ENCODE results near the gene ADAM20.
"Not testable (repeated sequence)": the region's sequence is repeated elsewhere in the genome, so short reads cannot be mapped to it uniquely, and the experiment has no call there.

ADAM20 gene

DNA sequence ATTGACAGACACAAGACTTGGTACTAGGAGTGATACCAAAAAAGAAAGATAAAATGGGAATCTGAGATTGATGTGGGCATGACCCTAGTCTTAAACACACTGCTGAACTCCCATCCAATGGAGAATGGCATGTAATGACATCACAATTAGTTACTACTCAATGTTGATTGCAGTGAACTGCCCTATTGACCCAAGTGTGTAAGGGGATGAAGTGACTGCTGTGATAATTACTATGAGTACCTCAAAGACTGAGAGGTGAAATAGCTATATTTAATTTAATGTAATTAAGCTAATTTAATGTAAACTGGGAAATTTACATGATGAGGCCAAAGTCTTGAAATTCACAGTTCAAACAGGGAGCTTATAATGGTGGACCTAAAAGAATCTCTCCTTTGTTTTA lies at the start of gene ADAM20:
ADAM20 (minus strand) TSS at position 101 of the 400 bp plus-strand sequence. CDS start 10,247 bp downstream, outside the sequence.
- no peak for DNase-seq (ENCODE audit: low read depth)

DNA sequence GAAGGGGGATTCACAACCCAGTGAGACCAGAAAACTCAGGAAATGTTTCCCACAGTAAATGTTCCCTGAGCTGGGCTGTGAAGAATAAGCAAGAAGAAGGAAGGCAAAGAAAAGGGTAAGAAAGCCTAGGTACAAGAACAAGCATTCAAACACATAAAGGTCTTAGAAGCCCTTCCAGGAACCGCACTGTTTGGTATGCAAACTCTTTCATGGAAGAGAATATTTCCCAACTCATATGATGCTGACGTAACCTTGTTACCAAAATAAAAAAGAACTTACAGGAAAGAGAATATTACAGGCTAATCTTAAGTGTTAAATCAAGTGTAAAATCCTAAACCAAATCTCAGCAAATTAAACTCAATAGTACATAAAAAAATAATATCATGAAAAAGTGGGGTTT lies 42.1 kb upstream of the ADAM20 start:
- no peak for DNase-seq (ENCODE audit: low read depth)

DNA sequence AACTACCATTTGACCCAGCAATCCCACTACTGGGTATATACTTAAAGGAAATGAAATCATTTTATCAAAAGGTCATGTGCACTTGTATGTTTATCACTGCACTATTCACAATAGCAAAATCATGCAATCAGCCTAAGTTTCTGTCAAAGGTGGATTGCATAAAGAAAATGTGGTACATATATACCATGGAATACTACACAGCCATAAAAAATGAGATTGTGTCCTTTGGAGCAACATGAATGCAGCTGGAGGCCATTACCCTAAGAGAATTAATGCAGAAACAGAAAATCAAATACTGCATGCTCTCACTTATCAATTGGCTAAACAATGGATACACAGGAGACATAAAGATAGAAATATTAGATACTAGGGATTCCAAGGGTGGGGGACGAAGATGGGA lies 38.2 kb upstream of the ADAM20 start:
- no peak for DNase-seq (ENCODE audit: low read depth)

DNA sequence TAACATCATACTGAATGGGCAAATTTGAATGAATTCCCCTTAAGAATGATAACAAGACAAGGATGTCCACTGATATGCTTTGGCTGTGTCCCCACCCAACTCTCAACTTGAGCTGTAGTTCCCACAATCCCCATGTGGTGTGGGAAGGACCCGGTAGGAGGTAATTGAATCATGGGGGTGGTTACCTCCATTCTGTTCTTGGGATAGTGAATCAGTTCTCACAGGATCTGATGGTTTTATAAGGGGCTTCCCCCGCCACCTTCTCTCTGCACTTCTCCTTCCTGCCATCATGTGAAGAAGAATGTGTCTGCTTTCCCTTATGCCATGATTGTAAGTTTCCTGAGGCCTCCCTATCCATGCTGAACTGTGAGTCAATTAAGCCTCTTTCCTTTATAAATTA lies 36.3 kb upstream of the ADAM20 start:
- no peak for DNase-seq (ENCODE audit: low read depth)

DNA sequence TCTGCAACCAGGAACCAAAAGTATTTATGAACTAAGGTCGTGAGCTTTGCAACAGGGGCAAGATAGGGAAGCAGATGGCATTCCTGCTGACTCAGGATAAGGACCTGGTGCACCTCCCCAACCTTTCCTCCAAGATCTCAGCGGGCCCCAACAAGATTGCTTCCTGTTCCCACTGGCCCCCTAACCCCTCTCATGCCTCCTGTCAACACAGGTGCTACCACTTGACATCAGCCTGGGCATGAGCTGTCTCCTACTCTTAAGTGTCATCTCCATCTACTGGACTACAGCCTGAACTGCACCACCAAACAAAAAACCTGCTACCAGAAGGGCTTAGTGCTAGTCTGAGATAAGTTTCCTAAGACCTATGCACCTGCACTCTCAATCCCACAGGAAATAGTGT lies 33.0 kb upstream of the ADAM20 start:
- DNase-seq (ENCODE audit: low read depth): no peak

DNA sequence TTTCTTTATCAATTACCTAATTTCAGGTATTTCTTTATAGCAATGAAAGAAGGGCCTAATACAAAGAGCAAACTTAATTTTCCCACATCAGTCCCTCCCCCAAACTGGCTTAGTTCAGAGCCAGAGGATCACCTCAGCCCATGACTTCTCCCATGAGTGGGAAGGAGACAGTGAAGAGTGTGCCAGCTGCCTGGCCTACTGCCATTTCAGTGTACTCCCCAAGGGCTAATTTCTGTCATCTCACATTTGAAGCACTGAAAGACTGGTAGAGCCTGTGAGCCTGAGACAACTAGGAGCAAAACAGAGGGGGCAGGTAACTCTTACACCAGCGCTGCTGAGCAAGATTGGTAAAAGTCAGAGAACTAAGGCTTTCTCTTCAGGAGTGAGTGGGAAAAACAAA lies 29.1 kb upstream of the ADAM20 start:
- no peak for DNase-seq (ENCODE audit: low read depth)

DNA sequence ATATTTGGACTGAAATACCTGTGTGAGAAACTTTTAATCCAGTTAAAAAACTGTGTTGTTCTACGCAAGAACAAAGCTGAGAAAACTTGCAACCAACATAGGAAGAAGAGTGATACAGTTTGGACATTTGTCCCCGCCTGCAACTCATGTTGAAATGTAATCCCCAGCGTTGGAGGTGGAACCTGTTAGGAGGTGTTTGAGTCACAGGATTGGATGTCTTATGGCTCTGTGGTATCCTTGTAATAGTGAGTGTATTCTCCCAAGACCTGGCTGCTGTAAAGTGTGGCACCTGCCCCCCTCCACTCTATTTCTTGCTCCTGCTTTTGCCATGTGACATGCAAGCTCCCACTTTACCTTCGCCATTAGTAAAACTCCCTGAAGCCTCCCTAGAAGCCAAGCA lies 28.6 kb upstream of the ADAM20 start:
- no peak for DNase-seq (ENCODE audit: low read depth)

DNA sequence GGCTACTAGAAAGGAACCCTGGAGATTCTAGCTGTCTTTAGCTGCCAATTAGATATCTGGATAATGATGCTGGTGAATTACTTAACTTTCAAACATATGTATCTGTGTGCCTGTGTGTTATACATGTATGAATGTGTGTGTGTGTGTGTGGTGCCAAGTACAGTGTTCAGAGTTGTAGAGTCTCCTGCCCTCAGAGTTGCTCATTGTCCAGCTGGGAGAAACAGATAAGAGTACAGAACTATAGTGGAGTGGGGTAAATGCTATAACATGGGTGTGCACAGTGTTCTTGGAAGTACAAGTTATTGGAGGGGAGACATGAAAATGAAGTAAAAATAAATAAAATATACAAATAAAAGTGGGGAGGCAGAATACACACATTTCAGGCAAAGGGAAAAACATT lies 23.6 kb upstream of the ADAM20 start:
- no peak for DNase-seq (ENCODE audit: low read depth)

DNA sequence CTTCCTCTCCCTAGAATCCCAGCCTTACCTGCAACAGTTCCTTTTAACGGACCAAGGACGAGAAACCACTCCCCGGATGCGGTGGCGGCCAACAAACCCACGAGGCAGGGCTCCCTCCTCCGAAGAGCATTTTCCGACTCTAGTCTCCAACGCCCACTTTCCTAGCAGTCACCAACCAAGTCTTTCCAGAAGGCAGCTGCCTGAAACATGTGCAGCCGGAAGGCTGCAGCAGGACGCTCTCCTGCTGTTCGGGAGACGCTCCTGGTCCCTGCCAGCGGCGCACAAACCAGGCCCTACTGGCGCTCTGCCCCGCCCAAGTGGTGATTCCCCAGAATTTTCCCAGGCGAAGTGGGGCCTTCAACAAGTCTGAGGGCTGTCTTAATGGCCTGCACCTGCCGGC lies 21.1 kb upstream of the ADAM20 start:
- DNase-seq (ENCODE audit: low read depth): no peak

DNA sequence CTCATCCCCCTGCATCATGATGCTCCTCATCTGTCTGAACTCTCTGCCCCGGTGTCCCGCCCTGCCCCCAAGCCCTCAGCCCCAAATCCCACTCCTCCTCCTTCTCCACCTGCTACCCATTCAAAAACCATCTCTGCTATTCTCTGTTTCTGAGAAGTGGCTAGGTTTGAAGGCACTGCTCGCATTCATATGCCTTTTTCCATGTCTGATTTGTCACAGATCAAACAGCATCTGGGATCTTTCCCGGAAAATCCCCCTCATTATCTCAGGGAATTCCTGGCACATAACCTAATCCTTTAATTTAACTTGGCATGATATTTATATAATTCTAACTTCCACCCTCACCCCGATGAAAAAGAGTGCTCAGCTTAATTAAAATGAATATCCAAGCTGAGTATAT lies 3.3 kb upstream of the ADAM20 start:
- DNase-seq (ENCODE audit: low read depth): no peak

DNA sequence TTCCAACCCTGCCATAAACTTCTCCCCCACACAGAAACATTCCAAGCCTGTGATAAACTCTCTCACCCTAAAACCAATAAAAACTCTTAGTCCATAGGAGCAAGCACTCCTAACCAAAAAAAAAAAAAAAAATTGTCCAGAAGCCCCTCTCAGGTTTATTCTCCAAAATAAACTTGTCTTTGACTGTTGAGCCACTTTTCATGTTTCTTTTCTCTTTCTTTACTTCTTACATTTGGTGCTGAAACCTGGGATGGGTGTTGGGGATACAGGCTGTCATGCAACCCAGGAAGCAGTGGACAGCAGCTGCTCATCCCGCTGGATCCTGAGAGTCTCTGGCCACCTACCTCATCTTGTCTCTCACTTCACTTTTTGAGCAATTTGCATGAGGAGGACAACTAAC lies 2.0 kb upstream of the ADAM20 start:
- no peak for DNase-seq (ENCODE audit: low read depth)

DNA sequence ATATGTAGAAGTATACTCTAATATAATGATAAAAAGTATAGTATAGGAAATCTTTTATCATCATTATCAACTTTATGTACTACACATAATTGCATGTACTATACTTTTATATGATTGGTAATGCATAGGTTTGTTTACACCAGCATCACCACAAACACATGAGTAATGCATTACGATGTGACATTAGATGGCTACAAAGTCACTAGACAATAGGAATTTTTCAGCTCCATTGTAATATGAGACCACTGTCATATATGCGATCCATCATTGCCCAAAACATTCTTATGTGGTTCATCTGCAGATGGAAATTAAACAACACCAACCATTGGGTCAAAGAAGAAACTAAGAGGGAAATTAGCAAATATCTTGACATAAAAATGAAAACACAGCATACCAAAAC lies 4.4 kb downstream of the ADAM20 start:
- no peak for DNase-seq (ENCODE audit: low read depth)

DNA sequence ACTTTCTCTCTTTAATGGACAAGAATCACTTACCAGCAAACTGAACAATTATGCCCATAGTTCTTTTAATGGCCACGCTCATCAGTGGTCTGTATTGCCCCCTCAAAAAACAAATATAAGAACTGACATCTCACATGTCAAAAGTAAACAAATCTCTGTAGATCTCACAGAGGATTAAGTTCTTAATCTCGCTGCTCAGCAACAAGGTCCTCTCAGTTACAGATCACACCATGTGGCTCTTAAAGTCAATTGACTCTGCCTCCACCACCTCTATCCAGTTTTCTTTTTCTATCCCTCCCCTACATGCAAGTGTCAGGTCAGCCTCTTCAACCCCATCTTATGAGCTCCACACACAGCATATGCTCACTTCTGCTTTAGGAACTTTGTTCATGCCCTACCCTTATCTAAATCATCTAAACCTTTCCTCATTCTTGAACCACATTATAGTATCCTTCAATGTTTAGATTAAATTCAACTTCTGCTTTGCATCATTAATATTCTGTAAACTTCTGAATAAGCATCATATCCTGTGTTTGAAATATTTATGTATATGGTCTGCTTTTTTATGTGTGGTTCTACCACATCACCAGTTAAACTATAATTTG lies 7.2 kb downstream of the ADAM20 start:
- DNase-seq (ENCODE audit: low read depth): no peak

DNA sequence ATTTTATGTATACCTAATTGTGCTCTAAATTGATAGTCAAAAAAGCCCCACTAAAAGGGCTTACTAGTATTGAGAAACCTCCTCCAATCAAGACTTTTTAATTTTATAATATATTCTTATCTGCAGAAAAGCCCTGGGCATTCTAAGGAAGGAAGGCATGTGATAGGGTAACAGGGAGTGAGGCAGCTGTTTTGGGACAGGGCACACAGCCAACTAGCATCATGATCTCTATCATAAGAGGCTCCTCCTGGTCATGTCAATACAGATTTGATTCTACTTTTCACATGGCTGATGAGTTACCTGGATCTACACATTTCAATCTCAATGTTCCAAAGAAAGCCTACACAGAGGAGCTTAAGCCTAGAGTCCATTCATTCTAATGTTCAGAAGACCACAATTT lies 9.1 kb downstream of the ADAM20 start:
- no peak for DNase-seq (ENCODE audit: low read depth)

DNA sequence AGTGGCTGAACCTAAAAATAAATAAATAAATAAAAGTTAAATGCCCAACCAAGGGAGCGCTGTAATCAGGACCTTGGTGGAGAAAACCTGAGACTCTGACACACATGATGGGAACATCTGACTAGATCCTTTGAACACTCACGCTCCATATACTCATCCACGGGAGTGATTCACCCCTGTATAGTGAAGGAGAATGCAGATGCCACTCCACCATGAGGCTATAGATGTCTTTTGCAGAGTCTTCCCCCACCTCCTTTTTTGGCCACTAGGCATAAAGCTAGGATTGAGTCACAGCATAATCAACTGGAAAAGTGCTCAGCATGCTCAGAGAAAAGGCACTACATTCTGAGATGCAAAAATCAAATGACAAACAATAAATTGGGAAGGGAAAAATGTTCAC lies 19.0 kb downstream of the ADAM20 start:
- DNase-seq (ENCODE audit: low read depth): no peak

DNA sequence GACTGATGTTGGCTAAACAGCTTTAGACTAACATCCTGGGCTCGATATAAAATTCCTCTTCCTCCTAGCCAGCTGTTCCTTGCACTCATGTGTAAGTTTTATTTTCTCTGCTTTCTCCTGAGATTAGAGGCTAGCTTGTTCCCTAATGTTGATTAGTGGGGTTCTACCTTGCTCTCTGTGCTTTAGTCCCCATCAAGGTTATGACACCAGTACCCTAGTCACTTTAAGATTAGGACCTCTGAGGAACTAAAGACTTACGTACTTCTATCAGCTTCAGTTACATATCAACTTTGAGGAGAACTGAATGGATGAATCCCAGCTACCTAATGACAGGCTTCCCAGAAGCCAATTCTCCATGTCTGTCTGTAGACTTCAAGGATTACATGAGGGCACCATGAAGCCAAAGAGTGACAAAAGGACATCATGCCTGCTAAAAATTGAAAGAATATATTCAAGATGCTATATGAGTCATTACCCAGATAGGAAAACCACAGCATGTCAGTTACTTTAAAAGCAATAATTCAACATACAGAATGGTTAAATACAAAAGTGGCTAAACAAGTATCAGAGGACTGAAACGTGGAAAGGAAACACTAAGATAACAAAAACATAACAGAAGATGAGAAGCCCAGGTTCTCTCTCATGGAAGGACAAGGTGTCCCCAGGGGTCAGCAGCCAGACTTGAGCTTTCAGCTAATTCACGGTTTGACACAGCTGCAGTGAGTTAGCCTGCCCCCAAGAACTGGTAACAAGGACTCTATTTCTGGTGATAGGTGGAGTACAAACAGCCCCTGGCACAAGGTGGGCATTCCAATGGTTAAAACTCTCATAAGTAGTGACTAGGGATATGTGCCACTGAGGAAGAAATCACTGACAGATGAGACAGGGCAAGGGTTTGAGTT lies 20.4 kb downstream of the ADAM20 start:
- DNase-seq (ENCODE audit: low read depth): no peak

DNA sequence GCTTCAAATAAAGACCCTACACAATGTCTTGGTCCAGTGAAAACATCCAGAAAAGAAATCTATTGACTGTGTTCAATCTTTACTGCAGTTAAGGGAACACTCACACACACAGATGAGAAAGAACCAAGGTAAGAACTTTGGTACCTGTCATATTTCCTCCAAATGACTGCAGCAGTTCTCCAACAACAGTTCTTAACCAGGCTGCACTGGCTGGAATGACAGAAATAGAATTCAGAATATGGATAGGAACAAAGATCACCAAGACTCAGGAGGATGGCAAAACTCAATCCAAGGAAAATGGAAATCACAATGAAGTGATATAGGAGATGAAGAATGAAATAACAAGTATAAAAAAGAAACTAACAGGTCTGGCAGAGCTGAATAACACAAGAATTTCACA lies 36.6 kb downstream of the ADAM20 start:
- DNase-seq (ENCODE audit: low read depth): no peak

DNA sequence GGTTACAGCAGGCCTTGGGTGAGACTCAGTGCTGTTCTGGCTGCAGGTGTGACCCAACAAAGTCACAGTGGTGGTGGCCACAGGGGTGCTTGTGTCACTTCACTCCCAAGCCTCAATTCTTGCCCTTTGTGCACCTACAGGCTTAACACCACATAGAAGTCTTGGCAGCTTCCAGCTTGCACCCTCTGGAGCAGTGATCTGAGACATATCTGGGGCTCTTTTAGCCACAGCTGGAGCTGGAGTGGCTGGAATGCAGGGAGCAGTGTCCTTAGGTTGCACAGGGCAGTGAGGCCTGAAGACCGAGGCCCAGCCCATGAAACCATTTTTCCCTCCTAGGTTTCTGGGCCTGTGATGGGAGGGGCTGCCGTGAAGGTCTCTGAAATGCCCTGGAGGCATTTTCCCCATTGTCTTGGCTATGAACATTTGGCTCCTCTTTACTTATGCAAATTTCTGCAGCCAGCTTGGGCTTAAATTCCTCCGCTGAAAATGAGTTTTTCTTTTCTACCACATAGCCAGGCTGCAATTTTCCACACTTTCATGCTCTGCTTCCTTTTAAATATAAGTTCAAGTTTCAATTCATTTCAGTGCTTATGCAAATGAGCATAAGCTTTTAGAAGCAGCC lies 45.1 kb downstream of the ADAM20 start:
- no peak for DNase-seq (ENCODE audit: low read depth)

DNA sequence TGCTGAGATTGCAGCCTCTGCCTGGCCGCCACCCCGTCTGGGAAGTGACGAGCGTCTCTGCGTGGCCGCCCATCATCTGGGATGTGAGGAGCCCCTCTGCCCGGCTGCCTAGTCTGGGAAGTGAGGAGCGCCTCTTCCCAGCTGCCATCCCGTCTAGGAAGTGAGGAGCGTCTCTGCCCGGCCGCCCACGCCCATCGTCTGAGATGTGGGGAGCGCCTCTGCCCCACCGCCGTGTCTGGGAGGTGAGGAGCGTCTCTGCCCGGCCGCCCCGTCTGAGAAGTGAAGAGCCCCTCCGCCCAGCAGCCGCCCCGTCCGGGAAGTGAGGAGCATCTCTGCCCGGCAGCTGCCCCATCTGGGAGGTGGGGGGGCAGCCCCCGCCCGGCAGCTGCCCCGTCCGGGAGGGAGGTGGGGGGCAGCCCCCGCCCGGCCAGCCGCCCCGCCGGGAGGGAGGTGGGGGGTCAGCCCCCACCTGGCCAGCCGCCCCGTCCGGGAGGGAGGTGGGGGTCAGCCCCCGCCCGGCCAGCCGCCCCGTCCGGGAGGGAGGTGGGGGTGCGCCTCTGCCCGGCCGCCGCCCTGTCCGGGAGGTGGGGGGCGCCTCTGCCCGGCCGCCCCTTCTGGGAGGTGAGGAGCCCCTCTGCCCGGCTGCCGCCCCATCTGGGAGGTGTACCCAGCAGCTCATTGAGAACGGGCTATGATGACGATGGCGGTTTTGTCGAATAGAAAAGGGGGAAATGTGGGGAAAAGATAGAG lies 57.3 kb downstream of the ADAM20 start:
- not testable (repeated sequence) for DNase-seq (ENCODE audit: low read depth)

DNA sequence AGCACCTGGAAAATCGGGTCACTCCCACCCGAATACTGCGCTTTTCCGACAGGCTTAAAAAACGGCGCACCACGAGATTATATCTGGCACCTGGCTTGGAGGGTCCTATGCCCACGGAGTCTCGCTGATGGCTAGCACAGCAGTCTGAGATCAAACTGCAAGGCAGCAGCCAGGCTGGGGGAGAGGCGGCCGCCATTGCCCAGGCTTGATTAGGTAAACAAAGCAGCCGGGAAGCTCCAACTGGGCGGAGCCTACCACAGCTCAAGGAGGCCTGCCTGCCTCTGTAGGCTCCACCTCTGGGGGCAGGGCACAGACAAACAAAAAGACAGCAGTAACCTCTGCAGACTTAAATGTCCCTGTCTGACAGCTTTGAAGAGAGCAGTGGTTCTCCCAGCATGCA lies 59.3 kb downstream of the ADAM20 start:
- not testable (repeated sequence) for DNase-seq (ENCODE audit: low read depth)

DNA sequence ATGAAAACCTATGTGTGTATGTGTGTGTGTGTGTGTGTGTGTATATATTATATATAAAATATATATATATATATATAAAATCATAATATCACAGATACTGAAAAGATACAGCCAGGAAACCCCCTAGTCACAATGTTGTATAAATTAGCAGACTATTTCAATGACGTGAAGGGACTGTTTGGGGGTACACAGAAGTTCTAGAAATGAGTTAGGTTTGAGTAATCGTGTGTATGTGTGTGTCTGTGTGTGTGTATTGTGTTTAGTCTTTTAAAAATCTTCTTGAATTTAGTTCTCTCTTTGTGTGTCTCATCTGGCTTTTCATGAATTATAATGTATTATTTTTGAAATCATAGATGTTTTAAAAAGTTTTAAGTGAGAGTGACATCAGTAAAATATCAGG lies 61.0 kb downstream of the ADAM20 start:
- DNase-seq (ENCODE audit: low read depth): no peak
